ENCODE results near the gene TMC7. TPM values are rescaled to one million over a fixed set of nuclear protein-coding genes. Genes with fewer than 3 reads are reported as not detected.
"Not testable (repeated sequence)": the region's sequence is repeated elsewhere in the genome, so short reads cannot be mapped to it uniquely, and the experiment has no call there.

Gene TMC7
- total RNA-seq, 2 experiments from 2014 or later: not detected

GRCh38 chr16:18955874-18956580, 27.7 kb upstream of the TMC7 start:
- H3K4me1 Mint-ChIP-seq (ENCODE audit: low read depth); H3K36me3 Mint-ChIP-seq (ENCODE audit: low read depth); intact Hi-C loops (cut with micrococcal nuclease); H3K9me3 Mint-ChIP-seq; H3K27me3 Mint-ChIP-seq (ENCODE audit: low read depth): not testable (repeated sequence)
- Mint-ChIP-seq H3K4me3 (peak overlapping the region; percentile 75), H3K27ac (peak overlapping the region; percentile 57)
- peak; percentile 23 for DNase-seq
- CTCF ChIA-PET: interaction anchor here (0.6 to 0.9 kb wide), 4 partner anchors 10 to 154 kb away, joined by 3 to 6 read pairs (median 5); partner anchors contain the start of gene ARL6IP1

DNA sequence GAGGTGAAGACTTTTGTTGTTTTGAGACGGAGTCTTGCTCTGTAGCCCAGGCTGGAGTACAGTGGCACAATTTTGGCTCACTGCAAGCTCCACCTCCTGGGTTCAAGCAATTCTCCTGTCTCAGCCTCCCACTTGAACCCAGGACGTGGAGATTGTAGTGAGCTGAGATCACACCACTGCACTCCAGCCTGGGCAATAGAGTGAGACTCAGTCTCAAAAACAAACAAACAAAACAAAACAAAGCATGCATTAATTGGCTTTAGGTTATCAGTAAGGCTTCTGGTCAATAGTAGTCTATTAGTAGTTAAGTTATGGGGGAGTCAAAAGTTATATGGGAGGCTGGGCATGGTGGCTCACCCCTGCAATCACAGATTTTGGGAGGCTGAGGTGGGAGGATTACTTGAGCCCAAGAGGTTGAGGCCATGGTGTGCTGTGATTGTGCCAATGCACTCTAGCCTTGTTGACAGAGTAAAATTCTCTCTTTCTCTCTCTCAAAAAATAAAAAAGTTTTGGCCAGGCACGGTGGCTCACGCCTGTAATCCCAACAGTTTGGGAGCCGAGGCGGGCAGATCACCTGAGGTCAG, 27.0 kb upstream of the TMC7 start:
- H3K4me1 Mint-ChIP-seq (ENCODE audit: low read depth); DNase-seq; H3K36me3 Mint-ChIP-seq (ENCODE audit: low read depth); intact Hi-C loops (cut with micrococcal nuclease); H3K27me3 Mint-ChIP-seq (ENCODE audit: low read depth); H3K9me3 Mint-ChIP-seq: not testable (repeated sequence)
- H3K4me3 Mint-ChIP-seq: peak overlapping the region; percentile 75
- peak overlapping the region; percentile 57 for H3K27ac Mint-ChIP-seq
- CTCF ChIA-PET: interaction anchor here (0.9 kb wide), 1 partner anchor 11 kb away, joined by 5 read pairs; no protein-coding TSS in a partner anchor

DNA sequence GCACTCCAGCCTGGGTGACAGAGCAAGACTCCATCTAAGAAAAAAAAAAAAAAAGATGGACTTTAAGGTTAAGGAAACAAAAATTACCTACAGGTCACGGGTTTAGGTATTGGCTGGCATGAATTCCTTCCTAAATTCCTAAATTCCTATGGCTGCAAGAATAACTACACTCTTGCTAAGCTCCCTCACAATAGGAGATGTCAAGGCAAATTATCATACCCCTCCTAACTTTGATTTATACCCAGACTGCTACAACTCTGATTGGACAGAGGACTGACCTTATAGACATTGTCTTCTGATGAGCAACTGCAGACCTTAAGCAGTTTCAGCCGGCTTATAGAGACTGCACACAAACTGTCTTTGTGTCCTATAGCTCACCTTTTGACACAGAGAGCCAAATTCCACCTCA, 25.1 kb upstream of the TMC7 start:
- CTCF ChIA-PET: interaction anchor here (0.9 to 2.1 kb wide), 2 partner anchors 10 to 122 kb away, joined by 5 to 7 read pairs; no protein-coding TSS in a partner anchor

GRCh38 chr16:18959031-18959505, 24.7 kb upstream of the TMC7 start:
- Mint-ChIP-seq H3K4me3 (no peak overlapping the region), H3K9me3 (no peaks in the 10 kb centered on the region), H3K4me1 (ENCODE audit: low read depth) (no peaks in the 10 kb centered on the region), H3K27me3 (ENCODE audit: low read depth) (no peaks in the 10 kb centered on the region), H3K36me3 (ENCODE audit: low read depth) (no peaks in the 10 kb centered on the region), H3K27ac (no peak overlapping the region)
- intact Hi-C loops (cut with micrococcal nuclease): no loop called here
- no peak for DNase-seq
- CTCF ChIA-PET: interaction anchor here (0.7 to 2.1 kb wide), 2 partner anchors 9 to 10 kb away, joined by 3 to 7 read pairs; no protein-coding TSS in a partner anchor

More for the DNA sequence above, 25.1 kb upstream of the TMC7 start:
- Mint-ChIP-seq H3K36me3 (ENCODE audit: low read depth) (no peaks in the 10 kb centered on the region), H3K27me3 (ENCODE audit: low read depth) (no peaks in the 10 kb centered on the region), H3K27ac (no peak overlapping the region), H3K9me3 (no peaks in the 10 kb centered on the region), H3K4me1 (ENCODE audit: low read depth) (no peaks in the 10 kb centered on the region), H3K4me3 (no peak overlapping the region)
- intact Hi-C loops (cut with micrococcal nuclease): no loop called here
- DNase-seq: no peak

GRCh38 chr16:18965555-18965954, 18.2 kb upstream of the TMC7 start:
- H3K4me3 Mint-ChIP-seq: no peak overlapping the region
- H3K36me3 Mint-ChIP-seq (ENCODE audit: low read depth): no peaks in the 10 kb centered on the region
- no peak overlapping the region for H3K27ac Mint-ChIP-seq
- H3K4me1 Mint-ChIP-seq (ENCODE audit: low read depth): peaks cover 6% of the 10 kb centered on the region
- intact Hi-C loops (cut with micrococcal nuclease): loop anchor here (5.0 kb wide), 1 partner anchor 38 kb away; the partner anchor contains the start of gene SMG1
- no peaks in the 10 kb centered on the region for H3K9me3 Mint-ChIP-seq
- CTCF ChIA-PET: interaction anchor here (1.4 kb wide), 1 partner anchor 164 kb away, joined by 3 read pairs; the partner anchor contains the start of gene ARL6IP1
- no peak for DNase-seq
- no peaks in the 10 kb centered on the region for H3K27me3 Mint-ChIP-seq (ENCODE audit: low read depth)

- H3K9me3 Mint-ChIP-seq: no peaks in the 10 kb centered on the region
- no peaks in the 10 kb centered on the region for H3K27me3 Mint-ChIP-seq (ENCODE audit: low read depth)
Observed at GRCh38 chr16:18966791-18967190, 16.9 kb upstream of the TMC7 start.

GRCh38 chr16:18969050-18969854, 14.5 kb upstream of the TMC7 start:
- H3K27me3 Mint-ChIP-seq (ENCODE audit: low read depth): no peaks in the 10 kb centered on the region
- no peaks in the 10 kb centered on the region for H3K36me3 Mint-ChIP-seq (ENCODE audit: low read depth)
- intact Hi-C loops (cut with micrococcal nuclease): loop anchor here (1.0 to 5.0 kb wide), 3 partner anchors 28 to 168 kb away; partner anchors contain the start of genes ARL6IP1 and SMG1
- DNase-seq: peak; percentile 89
- CTCF ChIA-PET: interaction anchor here (0.6 to 2.1 kb wide), 16 partner anchors 9 to 168 kb away, joined by 3 to 9 read pairs (median 4); partner anchors contain the start of gene ARL6IP1
- no peaks in the 10 kb centered on the region for H3K9me3 Mint-ChIP-seq
- H3K27ac Mint-ChIP-seq: no peak overlapping the region
- peak overlapping the region; percentile 23 for H3K4me3 Mint-ChIP-seq
- H3K4me1 Mint-ChIP-seq (ENCODE audit: low read depth): peaks cover 6% of the 10 kb centered on the region

More at GRCh38 chr16:18966791-18967190, 16.9 kb upstream of the TMC7 start:
- CTCF ChIA-PET: interaction anchor here (1.1 to 1.5 kb wide), 3 partner anchors 28 to 168 kb away, joined by 3 read pairs; partner anchors contain the start of gene ARL6IP1
- DNase-seq: no peak
- peaks cover 6% of the 10 kb centered on the region for H3K4me1 Mint-ChIP-seq (ENCODE audit: low read depth)
- no peaks in the 10 kb centered on the region for H3K36me3 Mint-ChIP-seq (ENCODE audit: low read depth)
- intact Hi-C loops (cut with micrococcal nuclease): loop anchor here (5.0 kb wide), 1 partner anchor 39 kb away; the partner anchor contains the start of gene SMG1
- H3K27ac Mint-ChIP-seq: no peak overlapping the region
- H3K4me3 Mint-ChIP-seq: no peak overlapping the region

DNA sequence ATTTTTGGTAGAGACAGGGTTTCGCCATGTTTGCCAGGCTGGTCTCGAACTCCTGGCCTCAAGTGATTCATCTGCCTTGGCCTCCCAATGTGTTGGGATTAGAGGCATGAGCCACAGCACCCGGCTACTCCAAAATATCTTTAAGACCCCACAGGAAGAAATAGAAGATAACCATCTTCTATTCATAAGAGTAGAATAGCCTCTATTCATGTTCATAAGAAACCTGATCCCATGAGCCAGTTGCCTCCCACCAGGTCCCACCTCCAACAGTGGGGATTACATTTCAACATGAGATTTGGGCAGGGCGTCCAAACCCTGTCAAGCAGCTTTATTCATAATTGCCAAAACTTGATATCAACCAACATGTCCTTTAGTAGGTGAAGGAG, 13.9 kb upstream of the TMC7 start:
- Mint-ChIP-seq H3K27me3 (ENCODE audit: low read depth) (no peaks in the 10 kb centered on the region), H3K4me3 (no peak overlapping the region), H3K27ac (no peak overlapping the region), H3K4me1 (ENCODE audit: low read depth) (peaks cover 6% of the 10 kb centered on the region), H3K36me3 (ENCODE audit: low read depth) (no peaks in the 10 kb centered on the region), H3K9me3 (no peaks in the 10 kb centered on the region)
- CTCF ChIA-PET: interaction anchor here (0.6 to 2.1 kb wide), 11 partner anchors 8 to 168 kb away, joined by 3 to 9 read pairs (median 4); partner anchors contain the start of gene ARL6IP1
- intact Hi-C loops (cut with micrococcal nuclease): loop anchor here (1.0 to 5.0 kb wide), 3 partner anchors 29 to 169 kb away; partner anchors contain the start of genes ARL6IP1 and SMG1
- DNase-seq: no peak

DNA sequence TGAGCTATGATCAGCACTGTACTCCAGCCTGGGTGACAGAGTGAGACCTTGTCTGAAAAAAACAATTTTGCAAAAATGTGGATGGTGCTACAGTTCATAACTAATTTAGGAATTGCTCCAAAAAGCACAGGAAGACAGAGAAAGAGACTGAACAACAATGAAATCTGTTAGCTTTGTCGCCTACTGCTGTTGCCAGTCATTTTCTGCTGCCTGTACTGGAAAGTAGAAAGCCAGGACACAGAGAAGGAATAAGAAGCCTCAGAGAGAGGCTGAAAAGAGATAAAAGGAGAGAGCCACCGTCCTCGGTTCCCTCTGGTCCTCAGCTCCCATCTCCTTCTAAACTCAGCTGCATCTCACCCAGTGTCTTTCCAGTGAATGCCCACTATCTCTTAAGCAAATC, 8.6 kb upstream of the TMC7 start:
- intact Hi-C loops (cut with micrococcal nuclease): no loop called here
- peaks cover 9% of the 10 kb centered on the region for H3K27me3 Mint-ChIP-seq (ENCODE audit: low read depth)
- H3K4me1 Mint-ChIP-seq (ENCODE audit: low read depth): no peaks in the 10 kb centered on the region
- H3K36me3 Mint-ChIP-seq (ENCODE audit: low read depth): no peaks in the 10 kb centered on the region
- H3K9me3 Mint-ChIP-seq: no peaks in the 10 kb centered on the region
- no peak overlapping the region for H3K4me3 Mint-ChIP-seq
- H3K27ac Mint-ChIP-seq: no peak overlapping the region
- CTCF ChIA-PET: no interaction called here
- no peak for DNase-seq

- no peak for DNase-seq
- Mint-ChIP-seq H3K27me3 (ENCODE audit: low read depth) (peaks cover 30% of the 10 kb centered on the region), H3K4me3 (no peak overlapping the region), H3K4me1 (ENCODE audit: low read depth) (no peaks in the 10 kb centered on the region), H3K9me3 (no peaks in the 10 kb centered on the region), H3K36me3 (ENCODE audit: low read depth) (no peaks in the 10 kb centered on the region), H3K27ac (no peak overlapping the region)
- intact Hi-C loops (cut with micrococcal nuclease): no loop called here
- CTCF ChIA-PET: interaction anchor here (0.6 to 1.7 kb wide), 3 partner anchors 10 to 143 kb away, joined by 3 to 9 read pairs (median 3); no protein-coding TSS in a partner anchor
Observed at GRCh38 chr16:18979936-18980335, 3.8 kb upstream of the TMC7 start.

DNA sequence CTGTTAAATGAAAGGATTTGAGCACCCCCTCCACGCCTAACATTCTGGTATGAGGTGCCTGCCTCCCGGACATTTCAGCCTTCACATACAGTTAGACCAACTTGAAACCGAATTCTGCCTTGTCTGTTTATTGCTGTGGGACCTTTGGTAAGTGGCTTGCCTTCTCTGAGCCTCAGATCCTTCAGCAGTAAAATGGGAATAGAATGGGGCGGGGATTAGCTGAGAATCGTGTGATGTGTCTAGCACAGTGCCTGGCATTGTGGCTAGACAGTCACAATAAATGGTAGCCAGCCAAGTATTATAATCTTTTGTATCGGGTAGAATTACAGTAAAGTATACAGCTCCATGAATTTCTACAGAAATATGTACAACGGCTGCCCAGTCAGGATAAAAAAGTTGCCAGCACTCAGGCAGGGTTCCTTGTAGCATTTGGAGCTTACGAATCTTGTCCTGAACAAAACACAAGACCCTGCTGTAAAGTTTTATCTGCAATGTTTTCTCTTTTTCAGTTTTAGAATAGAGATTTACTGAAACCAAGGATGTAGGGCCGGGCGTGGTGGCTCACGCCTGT, 786 bp downstream of the TMC7 start:
- H3K4me3 Mint-ChIP-seq: no peak overlapping the region

More for the DNA sequence above, 786 bp downstream of the TMC7 start:
- intact Hi-C loops (cut with micrococcal nuclease): no loop called here
- DNase-seq: no peak
- peaks cover 32% of the 10 kb centered on the region for H3K27me3 Mint-ChIP-seq (ENCODE audit: low read depth)
- no peak overlapping the region for H3K27ac Mint-ChIP-seq
- no peaks in the 10 kb centered on the region for H3K4me1 Mint-ChIP-seq (ENCODE audit: low read depth)
- H3K9me3 Mint-ChIP-seq: no peaks in the 10 kb centered on the region
- no peaks in the 10 kb centered on the region for H3K36me3 Mint-ChIP-seq (ENCODE audit: low read depth)
- CTCF ChIA-PET: no interaction called here
